ENCODE measurements around the gene CABP4. TPM values are rescaled to one million over a fixed set of nuclear protein-coding genes. Genes with fewer than 3 reads are reported as not detected.

Gene CABP4
- total and polyA plus RNA-seq, 2 donors (not counting 1 experiment from before 2014, with no cell fraction given), result 3.2 to 5.2 TPM

DNA sequence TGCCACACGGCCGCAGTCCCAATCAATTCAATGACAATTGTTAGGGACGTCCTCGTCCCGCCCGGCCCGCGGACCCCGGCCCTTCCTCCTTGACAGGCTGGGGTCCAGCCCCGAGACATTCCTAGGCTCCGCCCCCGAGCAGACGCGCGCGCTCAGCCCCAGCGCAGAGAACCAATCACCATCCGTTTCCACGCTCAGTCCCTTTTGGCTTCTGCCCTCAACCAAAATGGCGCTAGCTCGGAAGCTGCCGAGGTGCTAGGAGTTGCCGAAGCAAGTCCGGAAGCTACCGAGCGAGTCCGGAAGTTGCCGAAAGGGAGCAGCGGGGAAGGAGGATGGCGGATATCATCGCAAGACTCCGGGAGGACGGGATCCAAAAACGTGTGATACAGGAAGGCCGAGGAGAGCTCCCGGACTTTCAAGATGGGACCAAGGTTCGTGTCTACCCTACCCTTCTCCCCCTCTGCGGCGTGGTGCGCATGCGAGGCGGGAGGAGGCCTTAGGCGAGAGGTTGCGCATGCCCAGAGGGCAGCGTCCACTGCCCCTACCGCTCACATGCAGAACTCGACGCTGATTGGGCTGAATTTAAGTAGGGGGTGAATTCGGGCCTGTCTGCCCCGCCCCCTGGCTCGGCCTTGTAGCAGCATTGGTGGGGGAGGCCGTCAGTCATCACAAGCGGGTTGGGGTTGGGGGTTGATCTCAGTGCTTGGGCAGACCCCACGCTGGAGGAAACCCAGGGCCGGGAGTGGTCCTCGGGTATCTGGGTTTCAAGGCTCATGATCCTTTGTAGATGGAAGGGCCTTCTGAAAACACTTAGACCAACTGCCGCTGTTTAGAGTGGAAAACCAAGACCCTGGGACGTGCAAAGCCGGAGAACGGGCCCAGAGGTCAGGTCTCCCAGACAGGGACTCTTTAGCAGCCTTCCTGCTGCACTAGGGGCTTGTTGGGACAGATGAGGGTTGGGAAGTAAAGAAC lies 28.0 kb downstream of the CABP4 start, which contains the start of gene AIP:
TSS of gene AIP (plus strand) at position 200 of the 972 bp plus-strand sequence. CDS start at position 333, 133 bp downstream.
- Histone ChIP-seq H3K27me3 (replicated peaks in 1 of 4; ENCODE audit: control extremely low read depth in 1 of 4, control insufficient read depth in 3 of 4, insufficient read depth in 4 of 4, low read length in 3 of 4) (no peaks in the 10 kb centered on the region), H4K20me1 (ENCODE audit: control insufficient read depth, insufficient read depth, low read length, poor library complexity, severe bottlenecking) (peaks cover 35% of the 10 kb centered on the region), H3K4me3 (ENCODE audit: control extremely low read depth in 1 of 5, extremely low read depth in 1 of 5, insufficient read depth in 1 of 5, low read depth in 2 of 5, low read length in 4 of 5) (peak within 1 kb of the TSS; percentile 56 to 99 (median 68)), H3K36me3 (replicated peaks in 1 of 2; ENCODE audit: control extremely low read depth in 1 of 2, control insufficient read depth in 1 of 2, extremely low read depth in 1 of 2, insufficient read depth in 2 of 2, low read length in 1 of 2) (peaks cover 0 to 18% of the 10 kb centered on the region in 2 experiments), H3K4me1 (ENCODE audit: control insufficient read depth in 2 of 2, insufficient read depth in 2 of 2, low read length in 2 of 2) (peaks cover 38 to 56% of the 10 kb centered on the region in 2 donors), H3K4me2 (replicated peaks; ENCODE audit: low read depth, low read length, poor library complexity, severe bottlenecking) (peak within 1 kb of the TSS; percentile 89), H2AFZ (ENCODE audit: insufficient read depth, low read depth, low read length, poor library complexity, severe bottlenecking) (peak within 1 kb of the TSS; percentile 83), H3K9ac (ENCODE audit: low read length) (peak within 1 kb of the TSS; percentile 71), H3K79me2 (ENCODE audit: control insufficient read depth, insufficient read depth, low read length) (peaks cover 42% of the 10 kb centered on the region), H3K27ac (ENCODE audit: low read length in 2 of 2) (peak within 1 kb of the TSS; percentile 75 to 79), H3K9me3 (ENCODE audit: control extremely low read depth in 1 of 3, control insufficient read depth in 2 of 3, insufficient read depth in 1 of 3, low read length in 2 of 3) (no peaks in the 10 kb centered on the region)
- H3K27ac Mint-ChIP-seq, result peak within 1 kb of the TSS; percentile 100
- DNase-seq, result peak; percentile 98
- peaks cover 56% of the 10 kb centered on the region for H3K4me1 Mint-ChIP-seq
- WGBS (ENCODE audit: insufficient coverage), result 11% methylated on average over 59 of the region's 60 CpGs
- H3K9me3 Mint-ChIP-seq (ENCODE audit: insufficient read depth), result no peaks in the 10 kb centered on the region
- CTCF ChIA-PET, result interaction anchor here (0.8 to 4.0 kb wide), 11 partner anchors 15 to 132 kb away, joined by 3 to 19 read pairs (median 5); partner anchors contain the start of genes PITPNM1, PPP1CA, RAD9A and RPS6KB2
- POLR2A ChIA-PET, result interaction anchor here (0.5 to 4.9 kb wide), 16 partner anchors 8 to 195 kb away, joined by 3 to 53 read pairs (median 4); partner anchors contain the start of genes PITPNM1, POLD4, PPP1CA and PTPRCAP
- ATAC-seq (ENCODE audit: low read depth), result peak; percentile 87
- H3K27me3 Mint-ChIP-seq, result no peaks in the 10 kb centered on the region
- intact Hi-C loops (cut with micrococcal nuclease), result loop anchor here (1.0 to 2.0 kb wide), 7 partner anchors 14 to 206 kb away; partner anchors contain the start of genes CDK2AP2, PITPNM1, PTPRCAP and RPS6KB2
- TF ChIP-seq EZH2 (IDR thresholded peaks at IDR 0.05; ENCODE audit: borderline replicate concordance, insufficient read depth, low read depth, low read length, poor library complexity, severe bottlenecking) (no peak), CTCF (IDR thresholded peaks at IDR 0.05) (no peak)
- peak within 1 kb of the TSS; percentile 99 for H3K4me3 Mint-ChIP-seq

Data from B cell (primary cell).